Activated naive CD8-positive, alpha-beta T cell treated with anti-CD3 and anti-CD28 coated beads for 36 hours (primary cell): ENCODE measurements around the gene MBOAT2. TPM values are rescaled to one million over a fixed set of nuclear protein-coding genes. Genes with fewer than 3 reads are reported as not detected.

ENCODE experiments used
- DNase-seq: peaks from one replicate; pipeline ENCODE4 v3.0.0; 2021
- H3K27ac Mint-ChIP-seq: one replicate; pipeline ENCODE4 v1.8.0; 2022; ENCODE audit warnings: mild to moderate bottlenecking, moderate library complexity, mixed read lengths
- H3K27me3 Mint-ChIP-seq: one replicate; pipeline ENCODE4 v1.8.0; 2022; ENCODE audit warnings: mild to moderate bottlenecking, mixed read lengths
- H3K36me3 Mint-ChIP-seq: one replicate; pipeline ENCODE4 v1.8.0; 2021; ENCODE audit warnings: mild to moderate bottlenecking, mixed read lengths
- H3K4me1 Mint-ChIP-seq: one replicate; pipeline ENCODE4 v1.8.0; 2021; ENCODE audit warnings: mixed read lengths
- H3K4me3 Mint-ChIP-seq: one replicate; pipeline ENCODE4 v1.8.0; 2022; ENCODE audit warnings: mild to moderate bottlenecking, moderate library complexity, mixed read lengths
- H3K9me3 Mint-ChIP-seq: one replicate; pipeline ENCODE4 v1.8.0; 2022; ENCODE audit warnings: mixed read lengths
- total RNA-seq, 2 experiments: library from RNA; stranded (reverse); gene quantifications; one replicate each; pipeline ENCODE4 v1.2.3, GENCODE V29; 2021

MBOAT2 gene
- total RNA-seq, 2 experiments from 2014 or later: 2.0 to 2.1 TPM

DNA sequence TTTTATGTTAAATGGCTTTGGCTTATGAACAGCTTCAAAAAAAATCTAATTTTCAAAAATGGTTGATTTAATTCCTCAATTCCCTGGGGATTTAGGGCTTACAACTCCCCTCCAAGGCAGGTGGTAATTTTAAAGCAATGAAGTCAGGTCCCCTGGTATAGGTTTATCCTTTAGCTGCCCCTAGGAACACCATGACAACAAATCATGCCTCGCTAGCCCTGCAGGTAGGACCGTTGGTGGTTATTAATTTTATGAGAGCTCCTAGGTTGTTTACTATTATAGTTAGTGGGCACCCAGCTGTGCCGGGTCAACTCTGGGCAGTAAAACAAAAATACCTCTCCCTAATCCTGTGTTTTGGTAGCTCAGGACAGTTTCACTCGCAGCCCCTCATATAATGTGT is 26.2 kb upstream of the MBOAT2 start:
- Mint-ChIP-seq H3K9me3 (no peaks in the 10 kb centered on the region), H3K27ac (no peak overlapping the region), H3K4me1 (peaks cover 5% of the 10 kb centered on the region), H3K4me3 (no peak overlapping the region), H3K27me3 (peaks cover 25% of the 10 kb centered on the region), H3K36me3 (no peaks in the 10 kb centered on the region)
- no peak for DNase-seq

- Mint-ChIP-seq H3K27ac (no peak overlapping the region), H3K4me1 (no peaks in the 10 kb centered on the region), H3K9me3 (no peaks in the 10 kb centered on the region), H3K27me3 (peaks cover 16% of the 10 kb centered on the region), H3K4me3 (no peak overlapping the region), H3K36me3 (no peaks in the 10 kb centered on the region)
- DNase-seq: no peak
Observed at GRCh38 chr2:9027884-9028283, 24.4 kb upstream of the MBOAT2 start.

GRCh38 chr2:9025746-9026145 is 22.3 kb upstream of the MBOAT2 start:
- H3K4me1 Mint-ChIP-seq: no peaks in the 10 kb centered on the region
- no peak overlapping the region for H3K4me3 Mint-ChIP-seq
- H3K27me3 Mint-ChIP-seq: peaks cover 13% of the 10 kb centered on the region
- H3K9me3 Mint-ChIP-seq: no peaks in the 10 kb centered on the region
- DNase-seq: no peak
- H3K36me3 Mint-ChIP-seq: no peaks in the 10 kb centered on the region
- H3K27ac Mint-ChIP-seq: no peak overlapping the region

GRCh38 chr2:9024575-9024974 is 21.1 kb upstream of the MBOAT2 start:
- Mint-ChIP-seq H3K36me3 (no peaks in the 10 kb centered on the region), H3K27ac (no peak overlapping the region), H3K4me1 (no peaks in the 10 kb centered on the region), H3K27me3 (peaks cover 10% of the 10 kb centered on the region), H3K4me3 (no peak overlapping the region), H3K9me3 (no peaks in the 10 kb centered on the region)
- DNase-seq: no peak

DNA sequence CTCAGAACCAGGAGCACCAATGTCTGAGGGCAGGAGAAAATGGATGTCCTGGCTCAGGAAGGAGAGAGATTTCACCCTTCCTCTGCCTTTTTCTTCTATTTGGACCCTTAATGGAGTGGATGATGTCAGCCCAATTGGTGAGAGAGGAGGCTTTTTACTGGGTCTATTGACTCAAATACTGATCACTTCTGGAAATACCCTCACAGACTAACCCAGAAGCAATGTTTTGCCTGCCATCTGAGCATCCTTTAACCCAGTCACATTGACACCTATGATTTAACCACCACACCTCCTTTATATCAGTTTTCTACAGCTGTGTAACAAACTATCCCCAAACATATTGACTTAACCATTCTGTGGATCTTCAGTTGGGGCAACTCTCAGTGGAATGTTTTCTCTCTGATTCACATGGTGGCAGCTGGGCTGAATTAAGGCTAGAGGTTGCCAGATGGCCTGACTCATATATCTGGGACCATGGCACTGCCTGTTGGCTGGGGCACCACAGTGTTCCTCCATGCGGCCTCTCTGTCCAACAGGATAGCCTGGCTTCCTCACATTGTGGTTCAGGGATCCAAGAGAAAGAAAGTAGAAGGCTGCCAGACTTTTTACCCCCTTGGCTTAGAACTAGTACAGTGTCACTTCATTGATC is 18.2 kb upstream of the MBOAT2 start:
- H3K4me3 Mint-ChIP-seq: no peak overlapping the region
- H3K9me3 Mint-ChIP-seq: no peaks in the 10 kb centered on the region
- no peaks in the 10 kb centered on the region for H3K4me1 Mint-ChIP-seq
- no peak for DNase-seq
- peaks cover 6% of the 10 kb centered on the region for H3K27me3 Mint-ChIP-seq
- no peaks in the 10 kb centered on the region for H3K36me3 Mint-ChIP-seq
- H3K27ac Mint-ChIP-seq: no peak overlapping the region

DNA sequence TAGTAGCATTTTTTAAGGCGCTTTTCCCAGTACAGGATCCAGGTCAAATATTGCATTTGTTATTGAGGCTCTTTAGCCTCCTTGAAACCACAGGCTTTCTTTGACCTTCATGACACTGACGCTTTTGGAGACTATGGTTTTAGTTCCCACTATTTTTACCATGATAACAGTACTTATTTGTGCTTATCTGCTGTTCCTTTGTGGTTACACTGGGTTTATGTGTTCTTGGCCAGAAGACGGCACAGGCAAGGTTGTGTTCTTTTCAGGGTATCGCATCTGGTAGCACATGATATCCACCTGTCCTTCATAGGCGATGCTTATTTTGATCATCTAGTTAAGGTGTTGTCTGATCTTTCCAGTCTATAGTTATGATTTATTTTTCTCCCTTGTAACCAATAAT is 16.8 kb upstream of the MBOAT2 start:
- DNase-seq: no peak
- peaks cover 6% of the 10 kb centered on the region for H3K27me3 Mint-ChIP-seq
- no peaks in the 10 kb centered on the region for H3K4me1 Mint-ChIP-seq
- H3K4me3 Mint-ChIP-seq: no peak overlapping the region
- H3K36me3 Mint-ChIP-seq: no peaks in the 10 kb centered on the region
- H3K9me3 Mint-ChIP-seq: no peaks in the 10 kb centered on the region
- H3K27ac Mint-ChIP-seq: no peak overlapping the region

GRCh38 chr2:9018534-9018933 is 15.1 kb upstream of the MBOAT2 start:
- no peaks in the 10 kb centered on the region for H3K9me3 Mint-ChIP-seq
- DNase-seq: no peak
- H3K36me3 Mint-ChIP-seq: no peaks in the 10 kb centered on the region
- H3K27ac Mint-ChIP-seq: no peak overlapping the region
- no peaks in the 10 kb centered on the region for H3K4me1 Mint-ChIP-seq
- peaks cover 9% of the 10 kb centered on the region for H3K27me3 Mint-ChIP-seq
- H3K4me3 Mint-ChIP-seq: no peak overlapping the region

GRCh38 chr2:9018109-9018508 is 14.6 kb upstream of the MBOAT2 start:
- Mint-ChIP-seq H3K36me3 (no peaks in the 10 kb centered on the region), H3K4me1 (no peaks in the 10 kb centered on the region), H3K27ac (no peak overlapping the region), H3K9me3 (no peaks in the 10 kb centered on the region), H3K4me3 (no peak overlapping the region), H3K27me3 (peaks cover 9% of the 10 kb centered on the region)
- DNase-seq: no peak

GRCh38 chr2:9017411-9017810 is 13.9 kb upstream of the MBOAT2 start:
- no peaks in the 10 kb centered on the region for H3K36me3 Mint-ChIP-seq
- H3K4me3 Mint-ChIP-seq: no peak overlapping the region
- H3K4me1 Mint-ChIP-seq: no peaks in the 10 kb centered on the region
- peaks cover 9% of the 10 kb centered on the region for H3K27me3 Mint-ChIP-seq
- no peak for DNase-seq
- no peaks in the 10 kb centered on the region for H3K9me3 Mint-ChIP-seq
- no peak overlapping the region for H3K27ac Mint-ChIP-seq

GRCh38 chr2:9015998-9016397 is 12.5 kb upstream of the MBOAT2 start:
- Mint-ChIP-seq H3K9me3 (no peaks in the 10 kb centered on the region), H3K36me3 (no peaks in the 10 kb centered on the region), H3K27me3 (peaks cover 4% of the 10 kb centered on the region), H3K4me3 (no peak overlapping the region), H3K4me1 (no peaks in the 10 kb centered on the region), H3K27ac (no peak overlapping the region)
- no peak for DNase-seq

GRCh38 chr2:9013403-9013802 is 9.9 kb upstream of the MBOAT2 start:
- H3K27ac Mint-ChIP-seq: no peak overlapping the region
- no peaks in the 10 kb centered on the region for H3K36me3 Mint-ChIP-seq
- DNase-seq: no peak
- H3K4me1 Mint-ChIP-seq: no peaks in the 10 kb centered on the region
- peaks cover 3% of the 10 kb centered on the region for H3K27me3 Mint-ChIP-seq
- H3K4me3 Mint-ChIP-seq: no peak overlapping the region
- H3K9me3 Mint-ChIP-seq: no peaks in the 10 kb centered on the region

GRCh38 chr2:9010866-9011265 is 7.4 kb upstream of the MBOAT2 start:
- peaks cover 3% of the 10 kb centered on the region for H3K27me3 Mint-ChIP-seq
- no peaks in the 10 kb centered on the region for H3K4me1 Mint-ChIP-seq
- H3K36me3 Mint-ChIP-seq: no peaks in the 10 kb centered on the region
- H3K27ac Mint-ChIP-seq: no peak overlapping the region
- no peaks in the 10 kb centered on the region for H3K9me3 Mint-ChIP-seq
- no peak overlapping the region for H3K4me3 Mint-ChIP-seq
- DNase-seq: no peak

DNA sequence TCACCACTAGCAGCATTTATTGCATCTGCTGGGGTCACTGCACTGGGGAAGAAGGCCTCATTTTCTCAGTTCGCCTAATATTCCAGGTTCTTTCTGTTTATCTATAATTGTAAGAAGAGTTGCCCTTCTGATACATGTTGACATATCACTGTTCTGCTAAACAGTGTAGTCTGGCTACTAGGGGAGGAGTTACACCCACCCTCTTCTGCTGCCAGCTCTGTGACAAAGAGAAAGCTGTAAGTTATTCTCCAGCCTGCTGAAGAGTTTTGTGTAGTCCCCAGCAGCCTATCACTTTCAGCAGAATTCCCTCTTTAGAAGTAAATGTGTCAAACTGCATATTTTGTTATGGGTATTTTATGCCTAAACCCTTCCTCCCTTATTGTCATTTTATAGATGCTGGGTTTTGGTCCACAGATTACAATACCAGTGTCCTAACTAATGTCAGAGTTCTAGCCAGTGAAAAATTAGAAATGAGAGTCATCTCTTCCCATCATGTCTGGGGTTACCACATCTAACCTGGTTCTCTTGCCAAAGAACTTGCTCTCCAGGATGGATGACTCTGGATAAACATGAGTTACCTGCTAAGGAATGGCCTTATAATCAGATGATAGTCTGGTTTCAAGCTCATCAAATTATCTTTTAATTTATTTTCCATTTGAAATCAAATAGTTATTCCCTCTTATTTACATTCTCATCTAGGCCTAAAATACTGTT is 5.6 kb upstream of the MBOAT2 start:
- Mint-ChIP-seq H3K4me1 (peaks cover 4% of the 10 kb centered on the region), H3K36me3 (peaks cover 3% of the 10 kb centered on the region), H3K27me3 (peaks cover 7% of the 10 kb centered on the region), H3K27ac (no peak overlapping the region), H3K9me3 (no peaks in the 10 kb centered on the region), H3K4me3 (no peak overlapping the region)
- no peak for DNase-seq

DNA sequence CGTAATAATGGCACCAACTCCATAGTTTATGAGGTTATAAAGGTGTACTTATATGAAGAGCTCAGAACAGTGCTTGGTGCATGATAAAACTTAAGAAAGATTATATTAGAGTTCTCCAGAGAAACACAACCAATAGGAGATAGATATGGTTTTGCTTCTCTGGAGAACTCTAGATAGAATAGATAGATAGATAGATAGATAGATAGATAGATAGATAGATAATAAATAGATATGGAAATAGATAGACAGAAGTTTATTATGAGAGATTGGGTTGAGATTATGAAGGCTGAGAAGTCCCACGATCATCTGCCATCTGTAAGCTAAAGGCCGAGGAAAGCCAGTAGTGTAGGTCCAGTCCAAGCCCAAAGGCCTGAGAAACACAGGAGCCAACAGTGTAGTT is 2.9 kb upstream of the MBOAT2 start:
- no peak for DNase-seq
- Mint-ChIP-seq H3K36me3 (peaks cover 3% of the 10 kb centered on the region), H3K4me1 (peaks cover 9% of the 10 kb centered on the region), H3K27me3 (peaks cover 16% of the 10 kb centered on the region), H3K4me3 (no peak overlapping the region), H3K9me3 (no peaks in the 10 kb centered on the region), H3K27ac (no peak overlapping the region)

DNA sequence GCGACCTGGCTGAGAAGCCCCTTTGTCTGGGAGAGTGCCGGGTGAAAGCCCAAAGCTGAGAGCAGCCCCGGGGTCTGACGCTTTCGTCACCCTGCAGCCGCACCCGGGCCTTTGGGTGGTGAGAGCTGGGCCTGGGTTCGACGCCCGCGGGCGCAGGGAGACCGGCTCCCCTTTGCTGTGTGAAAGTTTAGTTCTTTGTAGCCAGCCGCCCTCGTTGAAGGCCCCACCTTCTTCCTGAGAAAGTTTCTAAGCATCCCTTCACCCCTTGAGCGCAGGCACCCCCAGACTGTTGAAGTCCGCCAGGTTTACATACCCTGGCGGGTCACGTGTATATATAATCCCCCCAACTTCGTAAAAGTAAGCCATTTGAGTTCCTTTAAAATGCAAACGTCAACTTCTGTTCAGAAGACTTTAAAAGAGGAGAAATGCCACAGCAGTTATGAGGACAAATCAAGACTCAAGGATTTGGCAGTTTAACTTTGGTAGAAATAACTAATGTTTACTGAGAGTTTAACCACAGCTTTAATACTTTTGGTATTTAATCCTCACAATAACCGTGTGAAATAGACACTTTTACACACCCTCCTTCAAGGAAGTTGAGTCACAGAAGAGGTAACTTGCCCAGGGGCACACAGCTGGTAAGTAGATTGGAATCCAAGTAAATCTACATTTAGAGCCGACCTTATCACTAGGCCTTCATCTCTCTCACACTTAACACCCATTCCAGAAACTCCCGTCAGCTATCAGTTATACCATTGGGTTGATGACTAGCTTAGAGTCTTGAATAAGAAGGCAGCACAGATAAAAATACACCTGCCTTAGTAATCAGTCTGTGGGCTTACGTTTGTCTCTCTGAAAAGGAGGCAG is 1.1 kb upstream of the MBOAT2 start:
- H3K36me3 Mint-ChIP-seq: peaks cover 3% of the 10 kb centered on the region
- no peak overlapping the region for H3K27ac Mint-ChIP-seq
- DNase-seq: no peak
- peaks cover 9% of the 10 kb centered on the region for H3K4me1 Mint-ChIP-seq
- H3K9me3 Mint-ChIP-seq: no peaks in the 10 kb centered on the region
- peak overlapping the region; percentile 69 for H3K4me3 Mint-ChIP-seq
- peaks cover 16% of the 10 kb centered on the region for H3K27me3 Mint-ChIP-seq

DNA sequence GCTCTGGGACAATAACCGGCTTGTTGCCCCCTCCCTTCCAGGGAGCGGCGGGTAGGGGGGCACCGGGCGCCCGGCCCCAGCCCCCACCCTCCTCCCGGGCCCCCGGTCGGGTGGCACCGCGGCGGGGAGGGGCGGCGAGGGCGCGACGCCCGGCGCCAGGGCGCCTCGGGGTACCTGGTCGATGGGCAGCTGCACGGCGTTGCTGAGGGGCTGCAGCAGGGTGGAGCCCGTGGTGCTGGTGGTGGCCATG is 193 bp downstream of the MBOAT2 start:
- Mint-ChIP-seq H3K27ac (no peak overlapping the region), H3K27me3 (peaks cover 16% of the 10 kb centered on the region), H3K4me1 (peaks cover 9% of the 10 kb centered on the region), H3K36me3 (peaks cover 3% of the 10 kb centered on the region), H3K4me3 (no peak overlapping the region), H3K9me3 (no peaks in the 10 kb centered on the region)
- DNase-seq: no peak
